Renal pelvis (tissue), 4 donors: ENCODE results near the gene PLPP3. TPM values are rescaled to one million over a fixed set of nuclear protein-coding genes. Genes with fewer than 3 reads are reported as not detected.

Source experiments
- DNase-seq: peaks from one replicate; pipeline ENCODE4 v3.0.0-alpha.2; 2013
- polyA plus RNA-seq, 3 donors: library from polyadenylated mRNA; unstranded; fragments of 120-200 nt; gene quantifications; one replicate each; pipeline ENCODE4 v1.2.1, GENCODE V29; 2013; ENCODE audit not compliant: insufficient read length in 3 of 3

The PLPP3 gene
- polyA plus RNA-seq, 3 donors = 101 to 118 (median 111) TPM

GRCh38 chr1:56469640-56470371 lies 109.6 kb downstream of the PLPP3 start:
- DNase-seq = no peak

GRCh38 chr1:56468518-56468917 lies 110.8 kb downstream of the PLPP3 start:
- no peak for DNase-seq

GRCh38 chr1:56466538-56466937 lies 112.8 kb downstream of the PLPP3 start:
- DNase-seq = no peak

GRCh38 chr1:56464294-56464693 lies 115.1 kb downstream of the PLPP3 start:
- no peak for DNase-seq

GRCh38 chr1:56463376-56463775 lies 116.0 kb downstream of the PLPP3 start:
- DNase-seq = no peak

- DNase-seq = no peak
These were observed 117.2 kb downstream of the PLPP3 start for GRCh38 chr1:56462209-56462608.

GRCh38 chr1:56461158-56462127 lies 117.9 kb downstream of the PLPP3 start:
- DNase-seq = no peak

GRCh38 chr1:56459260-56459659 lies 120.1 kb downstream of the PLPP3 start:
- DNase-seq = no peak

- DNase-seq = no peak
These were observed 121.5 kb downstream of the PLPP3 start for GRCh38 chr1:56457756-56458375.

GRCh38 chr1:56456435-56457101 lies 122.8 kb downstream of the PLPP3 start:
- no peak for DNase-seq

GRCh38 chr1:56453417-56454078 lies 125.8 kb downstream of the PLPP3 start:
- DNase-seq = no peak

- no peak for DNase-seq
These were observed 126.3 kb downstream of the PLPP3 start for GRCh38 chr1:56453016-56453415.

GRCh38 chr1:56452027-56453011 lies 127.0 kb downstream of the PLPP3 start:
- no peak for DNase-seq

- DNase-seq = no peak
These were observed 127.9 kb downstream of the PLPP3 start for GRCh38 chr1:56451491-56451890.

- DNase-seq = no peak
These were observed 129.2 kb downstream of the PLPP3 start for GRCh38 chr1:56450004-56450666.

GRCh38 chr1:56448529-56449300 lies 130.6 kb downstream of the PLPP3 start:
- no peak for DNase-seq

- no peak for DNase-seq
These were observed 131.5 kb downstream of the PLPP3 start for GRCh38 chr1:56447823-56448222.

GRCh38 chr1:56446531-56447098 lies 132.7 kb downstream of the PLPP3 start:
- DNase-seq = no peak
